A673 (cell line): ENCODE results near the gene VPS16.

Experiments
- CTCF ChIP-seq: fragments of 300-800, 200-600 bp; sonication (generic); conservative IDR thresholded peaks from 2 replicates; pipeline ENCODE4 v1.5.1; 2017; ENCODE audit warnings: low read depth, mild to moderate bottlenecking, antibody characterized with exemption, low read length, moderate library complexity, mixed read lengths
- EZH2 ChIP-seq: fragments of 200-600 bp; sonication (generic); IDR thresholded peaks from 2 replicates; pipeline ENCODE4 v1.6.1; 2017; ENCODE audit warnings: borderline replicate concordance, low read depth, mild to moderate bottlenecking, mixed read lengths, antibody characterized with exemption, low read length; ENCODE audit not compliant: poor library complexity, severe bottlenecking

- TF ChIP-seq EZH2 (no peak), CTCF (no peak)
These were observed 33.5 kb upstream of the VPS16 start for GRCh38 chr20:2807019-2807418.
